Stimulated activated CD8-positive, alpha-beta memory T cell treated with anti-CD3 and anti-CD28 coated beads, Interleukin-2, amount 100 ng/mL, for 1 hour (primary cell): ENCODE measurements around the gene RARRES1.
"Not testable (repeated sequence)": the region's sequence is repeated elsewhere in the genome, so short reads cannot be mapped to it uniquely, and the experiment has no call there.

Experiments used
- DNase-seq, 2 donors: peaks; one replicate each; pipeline ENCODE4 v3.0.0-alpha.2; 2020; ENCODE audit warnings: low read depth in 2 of 2

The RARRES1 gene

GRCh38 chr3:158696618-158697017 is 35.6 kb downstream of the RARRES1 start:
- DNase-seq: no peak

- not testable (repeated sequence) for DNase-seq
Measured at GRCh38 chr3:158693866-158694456, 38.3 kb downstream of the RARRES1 start.

- no peak for DNase-seq
Measured at GRCh38 chr3:158685159-158685558, 47.1 kb downstream of the RARRES1 start.

GRCh38 chr3:158683230-158683962 is 48.9 kb downstream of the RARRES1 start:
- no peak for DNase-seq

GRCh38 chr3:158680861-158681260 is 51.4 kb downstream of the RARRES1 start:
- no peak for DNase-seq

- no peak for DNase-seq
Measured at GRCh38 chr3:158679547-158680000, 52.7 kb downstream of the RARRES1 start.

- no peak for DNase-seq
Measured at GRCh38 chr3:158678687-158679086, 53.6 kb downstream of the RARRES1 start.

- DNase-seq: peak; percentile 29 to 50
Measured at GRCh38 chr3:158672215-158673176, 59.8 kb downstream of the RARRES1 start, which contains the start of gene LXN. LXN (minus strand) TSS chr3:158672648; CDS start chr3:158672478, 170 bp downstream.

GRCh38 chr3:158671821-158672214 is 60.4 kb downstream of the RARRES1 start:
- DNase-seq: no peak

GRCh38 chr3:158668506-158668905 is 63.8 kb downstream of the RARRES1 start:
- DNase-seq: no peak

GRCh38 chr3:158666416-158666815 is 65.8 kb downstream of the RARRES1 start:
- no peak for DNase-seq

- no peak for DNase-seq
Measured at GRCh38 chr3:158663832-158664231, 68.4 kb downstream of the RARRES1 start.

- DNase-seq: no peak
Measured at GRCh38 chr3:158663246-158663645, 69.0 kb downstream of the RARRES1 start.

GRCh38 chr3:158660711-158661110 is 71.5 kb downstream of the RARRES1 start:
- no peak for DNase-seq

- DNase-seq: no peak
Measured at GRCh38 chr3:158659454-158660237, 72.6 kb downstream of the RARRES1 start.

GRCh38 chr3:158658889-158659288 is 73.4 kb downstream of the RARRES1 start:
- no peak for DNase-seq

GRCh38 chr3:158652463-158652862 is 79.8 kb downstream of the RARRES1 start:
- no peak for DNase-seq

- no peak for DNase-seq
Measured at GRCh38 chr3:158651192-158651591, 81.1 kb downstream of the RARRES1 start.

- DNase-seq: no peak
Measured at GRCh38 chr3:158649791-158650190, 82.5 kb downstream of the RARRES1 start.
